Ascending aorta (tissue), 2 donors: ENCODE data around the gene CCDC187. TPM values are rescaled to one million over a fixed set of nuclear protein-coding genes. Genes with fewer than 3 reads are reported as not detected.

ENCODE experiments used
- DNase-seq, 2 donors: peaks; one replicate each; pipeline ENCODE4 v3.0.0-alpha.2; 2019; ENCODE audit warnings: low spot score in 2 of 2
- H3K27ac ChIP-seq, 2 donors: fragments of 200-600 bp; sonication (generic); one replicate each; pipeline ENCODE4 v1.5.1; 2016 to 2017; ENCODE audit warnings: mild to moderate bottlenecking in 1 of 2
- H3K27me3 ChIP-seq: fragments of 200-600 bp; sonication (generic); one replicate; pipeline ENCODE4 v1.5.1; 2017
- H3K36me3 ChIP-seq, 2 donors: fragments of 200-600 bp; sonication (generic); one replicate each; pipeline ENCODE4 v1.5.1; 2016
- H3K4me1 ChIP-seq, 2 donors: fragments of 200-600 bp; sonication (generic); one replicate each; pipeline ENCODE4 v1.5.1; 2016 to 2017; ENCODE audit warnings: mild to moderate bottlenecking in 1 of 2
- H3K4me3 ChIP-seq, 2 donors: fragments of 200-600 bp; sonication (generic); one replicate each; pipeline ENCODE4 v1.5.1; 2016 to 2017; ENCODE audit warnings: mild to moderate bottlenecking in 1 of 2
- H3K9me3 ChIP-seq, 2 donors: fragments of 200-600 bp; sonication (generic); one replicate each; pipeline ENCODE4 v1.5.1; 2016
- CTCF ChIP-seq, 3 experiments: fragments of 200-600 bp in 2 of 3; fragments of 450-650 bp in 1 of 3; sonication (generic) in 2 of 3; IDR thresholded peaks; one replicate each; pipeline ENCODE4 v1.5.1; 2016 to 2019; ENCODE audit warnings: antibody characterized with exemption in 3 of 3, mild to moderate bottlenecking in 1 of 3, moderate library complexity in 1 of 3
- intact Hi-C: fragments of 100-400 bp; cut with DNase I; formaldehyde crosslinking; loops from one replicate; pipeline ENCODE4 v1.15.1; 2023
- total RNA-seq: library from RNA; depleted of rRNA; stranded (reverse); fragments of >200 nt; gene quantifications from one replicate; pipeline ENCODE4 v1.1.0, GENCODE V29; 2016

CCDC187 gene
- total RNA-seq, 1 donor from 2014 or later: under 0.01 TPM

GRCh38 chr9:136286359-136286986, 17.4 kb downstream of the CCDC187 start:
- no peaks in the 10 kb centered on the region for H3K27me3 ChIP-seq
- intact Hi-C loops: loop anchor here (10.0 kb wide), 1 partner anchor 682 kb away; no protein-coding TSS in a partner anchor

GRCh38 chr9:136285501-136286358, 18.2 kb downstream of the CCDC187 start:
- intact Hi-C loops: loop anchor here (10.0 kb wide), 1 partner anchor 681 kb away; no protein-coding TSS in a partner anchor
- Histone ChIP-seq H3K36me3 (no peaks in the 10 kb centered on the region), H3K27me3 (no peaks in the 10 kb centered on the region), H3K27ac (no peak overlapping the region), H3K9me3 (no peaks in the 10 kb centered on the region), H3K4me3 (no peak overlapping the region), H3K4me1 (peaks cover 0 to 3% of the 10 kb centered on the region in 2 donors)
- no peak for DNase-seq
- TF ChIP-seq CTCF (IDR thresholded peaks at IDR 0.05): no peak

More at GRCh38 chr9:136286359-136286986, 17.4 kb downstream of the CCDC187 start:
- no peak overlapping the region for H3K4me3 ChIP-seq
- H3K27ac ChIP-seq: no peak overlapping the region
- H3K36me3 ChIP-seq: no peaks in the 10 kb centered on the region
- no peak for TF ChIP-seq CTCF (IDR thresholded peaks at IDR 0.05)
- H3K4me1 ChIP-seq: peaks cover 0 to 3% of the 10 kb centered on the region in 2 donors
- DNase-seq: no peak
- H3K9me3 ChIP-seq: no peaks in the 10 kb centered on the region

- no peak for TF ChIP-seq CTCF (IDR thresholded peaks at IDR 0.05)
- no peaks in the 10 kb centered on the region for H3K36me3 ChIP-seq
- H3K27me3 ChIP-seq: no peaks in the 10 kb centered on the region
- H3K4me3 ChIP-seq: no peak overlapping the region
- peaks cover 0 to 3% of the 10 kb centered on the region in 2 donors for H3K4me1 ChIP-seq
- no peak for DNase-seq
- intact Hi-C loops: loop anchor here (10.0 kb wide), 1 partner anchor 680 kb away; no protein-coding TSS in a partner anchor
- no peaks in the 10 kb centered on the region for H3K9me3 ChIP-seq
- no peak overlapping the region for H3K27ac ChIP-seq
Observed at GRCh38 chr9:136284951-136285350, 18.9 kb downstream of the CCDC187 start.

GRCh38 chr9:136284311-136284710, 19.6 kb downstream of the CCDC187 start:
- H3K4me3 ChIP-seq: no peak overlapping the region
- TF ChIP-seq CTCF (IDR thresholded peaks at IDR 0.05): no peak
- DNase-seq: no peak
- no peaks in the 10 kb centered on the region for H3K27me3 ChIP-seq
- H3K36me3 ChIP-seq: no peaks in the 10 kb centered on the region
- H3K27ac ChIP-seq: no peak overlapping the region
- no peaks in the 10 kb centered on the region for H3K9me3 ChIP-seq
- intact Hi-C loops: loop anchor here (10.0 kb wide), 1 partner anchor 680 kb away; no protein-coding TSS in a partner anchor
- peaks cover 0 to 3% of the 10 kb centered on the region in 2 donors for H3K4me1 ChIP-seq

- peak overlapping the region; percentile 51 to 72 for H3K27ac ChIP-seq
- H3K4me1 ChIP-seq: peaks cover 0 to 3% of the 10 kb centered on the region in 2 donors
- no peaks in the 10 kb centered on the region for H3K36me3 ChIP-seq
- no peaks in the 10 kb centered on the region for H3K27me3 ChIP-seq
- DNase-seq: peak in 1 of 2 donors; percentile 86
- H3K4me3 ChIP-seq: peak overlapping the region; percentile 34 to 59
- peak; percentile 85 to 92 (median 91) for TF ChIP-seq CTCF (IDR thresholded peaks at IDR 0.05)
- no peaks in the 10 kb centered on the region for H3K9me3 ChIP-seq
- intact Hi-C loops: loop anchor here (10.0 kb wide), 1 partner anchor 679 kb away; no protein-coding TSS in a partner anchor
Observed at GRCh38 chr9:136283291-136284235, 20.3 kb downstream of the CCDC187 start.
